Adrenal gland (tissue), 12 donors: ENCODE measurements around the gene TFB1M. TPM values are rescaled to one million over a fixed set of nuclear protein-coding genes. Genes with fewer than 3 reads are reported as not detected.

Experiments used
- DNase-seq, 7 donors: peaks; one replicate each; pipeline ENCODE4 v3.0.0-alpha.2; 2019 to 2020
- H3K27ac ChIP-seq, 5 donors: fragments of 200-600 bp; sonication (generic) in 4 of 5; 1 replicate in 3 of 5; 2 replicates in 2 of 5; pipeline versions ENCODE4 v1.5.1 to v1.8.0; 2016 to 2020; ENCODE audit warnings: mild to moderate bottlenecking in 1 of 5
- H3K27me3 ChIP-seq: fragments of 200-600 bp; 2 replicates; pipeline ENCODE4 v1.8.0; 2021
- H3K36me3 ChIP-seq, 2 donors: fragments of 200-600 bp; replicated peaks in 1 of 2; 1 replicate in 1 of 2; 2 replicates in 1 of 2; pipeline versions ENCODE4 v1.5.1 to v1.8.0; 2018 to 2022
- H3K4me1 ChIP-seq, 2 donors: fragments of 200-600 bp; replicated peaks in 1 of 2; 1 replicate in 1 of 2; 2 replicates in 1 of 2; pipeline versions ENCODE4 v1.5.1 to v1.8.0; 2018 to 2021
- H3K4me3 ChIP-seq, 4 donors: fragments of 200-600 bp; sonication (generic) in 3 of 4; one replicate each; pipeline ENCODE4 v1.5.1; 2016 to 2018
- H3K9me3 ChIP-seq, 3 donors: fragments of 200-600 bp; sonication (generic) in 1 of 3; replicated peaks in 1 of 3; 1 replicate in 2 of 3; 2 replicates in 1 of 3; pipeline versions ENCODE4 v1.5.1 to v1.8.0; 2016 to 2021
- POLR2A ChIP-seq, 2 donors: fragments of 450-650 bp; IDR thresholded peaks; one replicate each; pipeline ENCODE4 v1.6.1; 2017; ENCODE audit warnings: antibody characterized with exemption in 2 of 2, mild to moderate bottlenecking in 2 of 2, moderate library complexity in 1 of 2
- WGBS, 4 donors: extraction: QIAGEN DNeasy Blood & Tissue Kit in 2 of 4; methylation state at CpG; one replicate each; pipeline versions ENCODE4 v1.1.5 to v1.1.7; 2013 to 2017; 5-methylcytosine and 5-hydroxymethylcytosine counted together
- intact Hi-C, 2 donors: fragments of 100-400 bp; cut with DNase I; formaldehyde crosslinking; loops; one replicate each; pipeline versions ENCODE4 v1.14.1 to v1.15.0; 2022 to 2023
- polyA plus RNA-seq, 3 donors: library from polyadenylated mRNA; stranded (reverse); fragments of 200-250 nt in 2 of 3; fragments of 350-450 nt in 1 of 3; fragmentation: Illumina TruSeq in 1 of 3; extraction: RNeasy Lipid Tissue Mini Kit (QIAGEN cat#74804) in 1 of 3; gene quantifications; one replicate each; pipeline ENCODE4 v1.2.3, GENCODE V29; 2013 to 2014
- total RNA-seq, 9 donors: library from RNA; depleted of rRNA in 4 of 9; stranded (reverse); fragments of >200 nt in 4 of 9; fragments of 120-200 nt in 1 of 9; fragmentation: NEBNext Ultra II Directional in 1 of 9; extraction: Animal tissue kit (Norgen Biotek cat#: 25700) in 1 of 9; gene quantifications; one replicate each; pipeline versions ENCODE4 v1.1.0 to v1.2.4, GENCODE V29; 2013 to 2023
- TF ChIP-seq, protein P1 (sequence below), 6 experiments: fragments of 450-650 bp in 4 of 6; fragments of 200-600 bp in 2 of 6; sonication (generic) in 1 of 6; IDR thresholded peaks; 1 replicate in 5 of 6; 2 replicates in 1 of 6; pipeline versions ENCODE4 v1.5.1 to v1.8.0; 2016 to 2021; ENCODE audit warnings: antibody characterized with exemption in 6 of 6, mild to moderate bottlenecking in 2 of 6, moderate library complexity in 1 of 6
- donor health status: healthy with polysubstance abuse.
- donor health status: Bipolar disorder and iron deficiency.
- donor health status: DM: yes; HTN: yes; CAD: no.
- donor health status: DM: no; HTN: no; CAD: no.
- donor health status: DM: no; HTN: no; CAD: no.
- donor health status: DM: yes; HTN: yes; CAD: no.

The TFB1M gene
- total and polyA plus RNA-seq, 12 donors, result 17.1 to 74.8 (median 49.8) TPM

- peak in 1 of 7 donors; percentile 26 for DNase-seq
- H3K27ac ChIP-seq, result peak within 1 kb of the TSS in 1 of 5 donors; percentile 20
These were observed 50.8 kb downstream of the TFB1M start, which contains the start of gene CLDN20 for GRCh38 chr6:155263373-155264063. Gene CLDN20, plus strand, starts transcription at chr6:155264013. Its CDS starts 11,707 bp downstream, at chr6:155275720.

GRCh38 chr6:155262655-155263054 lies 51.6 kb downstream of the TFB1M start:
- intact Hi-C loops, result no loop called here
- H3K9me3 ChIP-seq, result no peaks in the 10 kb centered on the region
- peak overlapping the region in 2 of 5 donors; percentile 73 to 91 for H3K27ac ChIP-seq
- DNase-seq, result no peak
- peaks cover 27 to 30% of the 10 kb centered on the region in 2 donors for H3K4me1 ChIP-seq
- 95 to 99% (median 97%) methylated on average over 4 of the region's 4 CpGs for WGBS, 4 donors
- TF ChIP-seq, protein P1, sequence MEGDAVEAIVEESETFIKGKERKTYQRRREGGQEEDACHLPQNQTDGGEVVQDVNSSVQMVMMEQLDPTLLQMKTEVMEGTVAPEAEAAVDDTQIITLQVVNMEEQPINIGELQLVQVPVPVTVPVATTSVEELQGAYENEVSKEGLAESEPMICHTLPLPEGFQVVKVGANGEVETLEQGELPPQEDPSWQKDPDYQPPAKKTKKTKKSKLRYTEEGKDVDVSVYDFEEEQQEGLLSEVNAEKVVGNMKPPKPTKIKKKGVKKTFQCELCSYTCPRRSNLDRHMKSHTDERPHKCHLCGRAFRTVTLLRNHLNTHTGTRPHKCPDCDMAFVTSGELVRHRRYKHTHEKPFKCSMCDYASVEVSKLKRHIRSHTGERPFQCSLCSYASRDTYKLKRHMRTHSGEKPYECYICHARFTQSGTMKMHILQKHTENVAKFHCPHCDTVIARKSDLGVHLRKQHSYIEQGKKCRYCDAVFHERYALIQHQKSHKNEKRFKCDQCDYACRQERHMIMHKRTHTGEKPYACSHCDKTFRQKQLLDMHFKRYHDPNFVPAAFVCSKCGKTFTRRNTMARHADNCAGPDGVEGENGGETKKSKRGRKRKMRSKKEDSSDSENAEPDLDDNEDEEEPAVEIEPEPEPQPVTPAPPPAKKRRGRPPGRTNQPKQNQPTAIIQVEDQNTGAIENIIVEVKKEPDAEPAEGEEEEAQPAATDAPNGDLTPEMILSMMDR (IDR thresholded peaks at IDR 0.05), result no peak
- no peak for TF ChIP-seq POLR2A (IDR thresholded peaks at IDR 0.05)
- no peaks in the 10 kb centered on the region for H3K27me3 ChIP-seq
- H3K36me3 ChIP-seq, result peaks cover 0 to 23% of the 10 kb centered on the region in 2 donors
- no peak overlapping the region for H3K4me3 ChIP-seq

More at GRCh38 chr6:155263373-155264063, 50.8 kb downstream of the TFB1M start, which contains the start of gene CLDN20:
- 65 to 79% (median 72%) methylated on average over 10 of the region's 10 CpGs for WGBS, 4 donors
- no peaks in the 10 kb centered on the region for H3K9me3 ChIP-seq
- no peak for TF ChIP-seq POLR2A (IDR thresholded peaks at IDR 0.05)
- TF ChIP-seq, protein P1 (IDR thresholded peaks at IDR 0.05), result no peak
- no peaks in the 10 kb centered on the region for H3K27me3 ChIP-seq
- H3K4me3 ChIP-seq, result no peak within 1 kb of the TSS
- intact Hi-C loops, result no loop called here
- H3K4me1 ChIP-seq, result peaks cover 27 to 38% of the 10 kb centered on the region in 2 donors
- peaks cover 0 to 15% of the 10 kb centered on the region in 2 donors for H3K36me3 ChIP-seq

- DNase-seq, result peak in 6 of 7 donors; percentile 55 to 78 (median 68)
- intact Hi-C loops, result no loop called here
- TF ChIP-seq, protein P1 (IDR thresholded peaks at IDR 0.05), result peak in 1 of 6 experiments; percentile 22
- peak in 1 of 2 donors; percentile 58 for TF ChIP-seq POLR2A (IDR thresholded peaks at IDR 0.05)
- WGBS, 4 donors, result 62 to 69% (median 66%) methylated on average over 9 to 11 of the region's 11 CpGs
- Histone ChIP-seq H3K36me3 (peaks cover 0 to 32% of the 10 kb centered on the region in 2 donors), H3K27ac (peak overlapping the region; percentile 59 to 91 (median 76)), H3K27me3 (no peaks in the 10 kb centered on the region), H3K9me3 (no peaks in the 10 kb centered on the region), H3K4me1 (peaks cover 27 to 30% of the 10 kb centered on the region in 2 donors), H3K4me3 (peak overlapping the region in 1 of 4 donors; percentile 38)
These were observed 53.0 kb downstream of the TFB1M start for GRCh38 chr6:155261111-155261900.

- Histone ChIP-seq H3K27ac (peak overlapping the region in 4 of 5 donors; percentile 73 to 91 (median 77)), H3K36me3 (peaks cover 0 to 36% of the 10 kb centered on the region in 2 donors), H3K4me1 (peaks cover 27 to 30% of the 10 kb centered on the region in 2 donors), H3K4me3 (peak overlapping the region in 1 of 4 donors; percentile 38), H3K27me3 (no peaks in the 10 kb centered on the region), H3K9me3 (no peaks in the 10 kb centered on the region)
- 20 to 51% (median 32%) methylated on average over 3 of the region's 3 CpGs for WGBS, 4 donors
- no peak for TF ChIP-seq POLR2A (IDR thresholded peaks at IDR 0.05)
- TF ChIP-seq, protein P1 (IDR thresholded peaks at IDR 0.05), result no peak
- no peak for DNase-seq
- intact Hi-C loops, result no loop called here
These were observed 53.6 kb downstream of the TFB1M start for GRCh38 chr6:155260686-155261085.
